Measurements from ENCODE around the gene TIGD6. TPM values are rescaled to one million over a fixed set of nuclear protein-coding genes. Genes with fewer than 3 reads are reported as not detected.
"Not testable (repeated sequence)": the region's sequence is repeated elsewhere in the genome, so short reads cannot be mapped to it uniquely, and the experiment has no call there.

The TIGD6 gene
- total RNA-seq, 1 donor from 2014 or later, result 2.7 TPM

GRCh38 chr5:149953436-149954121, 46.9 kb downstream of the TIGD6 start:
- intact Hi-C loops (cut with DNase I), result no loop called here
- DNase-seq (ENCODE audit: low spot score), result no peak

- DNase-seq (ENCODE audit: low spot score), result no peak
- intact Hi-C loops (cut with DNase I), result no loop called here
Observed at GRCh38 chr5:149951138-149951749, 49.2 kb downstream of the TIGD6 start.

DNA sequence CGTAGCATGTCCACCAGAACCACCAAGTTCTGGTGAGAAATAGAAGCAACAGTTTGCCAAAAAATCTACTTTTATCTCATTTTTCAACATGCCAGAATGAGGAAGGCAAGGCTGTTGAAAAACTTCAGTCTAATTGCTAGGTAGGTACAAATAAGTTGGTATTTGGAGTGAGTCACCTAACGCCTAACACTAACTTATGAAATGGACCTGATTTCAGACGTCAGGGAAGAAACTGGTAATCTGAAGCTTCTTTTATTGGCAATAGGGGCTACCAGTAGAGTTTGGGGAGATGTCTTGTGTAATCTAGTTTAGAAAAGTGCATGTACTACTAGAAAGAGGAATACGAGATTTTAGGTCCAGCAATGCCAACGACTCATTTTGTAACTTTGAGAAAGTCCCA, 51.5 kb downstream of the TIGD6 start:
- DNase-seq (ENCODE audit: low spot score), result no peak
- intact Hi-C loops (cut with DNase I), result no loop called here

DNA sequence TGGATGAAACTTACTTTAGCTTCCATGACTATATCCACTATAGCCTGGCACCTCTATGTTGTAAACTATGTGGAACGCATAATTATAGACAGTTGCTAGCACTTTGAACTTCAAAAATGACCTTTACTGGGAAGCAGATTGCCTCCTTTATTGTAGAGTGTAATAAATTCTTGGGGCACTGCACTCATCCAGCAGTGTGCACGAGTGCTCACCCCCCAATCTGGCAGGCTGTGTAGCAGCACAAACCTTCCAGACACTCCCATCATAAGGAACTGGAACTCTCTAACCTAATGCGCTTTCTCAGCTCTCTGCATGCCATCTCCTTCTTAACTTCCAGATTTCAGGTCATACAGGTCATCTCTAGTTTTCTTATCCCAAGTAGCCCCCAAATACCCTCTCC, 54.3 kb downstream of the TIGD6 start:
- intact Hi-C loops (cut with DNase I), result no loop called here
- no peak for DNase-seq (ENCODE audit: low spot score)

- intact Hi-C loops (cut with DNase I), result no loop called here
- no peak for DNase-seq (ENCODE audit: low spot score)
Observed at GRCh38 chr5:149944666-149945065, 55.8 kb downstream of the TIGD6 start, which contains the start of gene PDE6A. Gene PDE6A, minus strand, starts transcription at chr5:149944793. Its CDS starts 120 bp downstream, at chr5:149944673.

- intact Hi-C loops (cut with DNase I), result not testable (repeated sequence)
Observed at GRCh38 chr5:149943177-149943949, 57.1 kb downstream of the TIGD6 start.

More at GRCh38 chr5:149943177-149943949, 57.1 kb downstream of the TIGD6 start:
- not testable (repeated sequence) for DNase-seq (ENCODE audit: low spot score)

Other genes starting within 250 kb of the TIGD6 start
- gene PDE6A, start 55.9 kb downstream of the TIGD6 start, total RNA-seq, result 0.13 TPM
- gene SLC26A2, start 39.9 kb downstream of the TIGD6 start, total RNA-seq, result 5.8 TPM
- 17.6 TPM for gene HMGXB3, start 85 bp upstream of the TIGD6 start, total RNA-seq
- 11.9 TPM for gene CSF1R, start 85.9 kb upstream of the TIGD6 start, total RNA-seq
- 54.6 TPM for gene PDGFRB, start 155.2 kb upstream of the TIGD6 start, total RNA-seq
- gene CDX1, start 166.1 kb upstream of the TIGD6 start, total RNA-seq, result 0.16 TPM
- gene SLC6A7, start 189.4 kb upstream of the TIGD6 start, total RNA-seq, result not detected

Data from cardiac septum (tissue), 1 donor.